Cortex of kidney (tissue), 1 donor: Measurements from ENCODE around the gene DDX27.

Source experiments
- DNase-seq: peaks from one replicate; lab custom pipeline; 2025; lab: John Stamatoyannopoulos, UW

The DDX27 gene

DNA sequence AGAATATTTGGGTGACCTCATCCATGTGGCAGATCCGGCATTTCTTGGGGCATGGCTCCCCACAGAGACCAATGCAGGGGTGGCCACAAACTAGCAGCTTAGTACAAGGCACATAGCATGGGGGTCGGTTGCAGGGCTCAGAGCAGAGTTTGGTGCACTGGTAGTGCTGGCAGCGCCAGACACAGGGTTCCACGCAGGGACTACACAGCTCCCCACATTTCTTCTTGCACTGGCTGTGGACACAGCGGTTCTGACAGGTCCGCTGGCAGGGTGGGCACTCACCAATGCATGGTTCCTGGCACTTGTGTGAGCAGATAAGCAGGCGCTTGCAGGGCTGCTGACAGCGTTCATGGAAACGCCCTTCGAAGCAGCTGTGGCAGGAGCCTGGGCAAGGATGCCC lies 29.1 kb downstream of the DDX27 start:
- no peak for DNase-seq

DNA sequence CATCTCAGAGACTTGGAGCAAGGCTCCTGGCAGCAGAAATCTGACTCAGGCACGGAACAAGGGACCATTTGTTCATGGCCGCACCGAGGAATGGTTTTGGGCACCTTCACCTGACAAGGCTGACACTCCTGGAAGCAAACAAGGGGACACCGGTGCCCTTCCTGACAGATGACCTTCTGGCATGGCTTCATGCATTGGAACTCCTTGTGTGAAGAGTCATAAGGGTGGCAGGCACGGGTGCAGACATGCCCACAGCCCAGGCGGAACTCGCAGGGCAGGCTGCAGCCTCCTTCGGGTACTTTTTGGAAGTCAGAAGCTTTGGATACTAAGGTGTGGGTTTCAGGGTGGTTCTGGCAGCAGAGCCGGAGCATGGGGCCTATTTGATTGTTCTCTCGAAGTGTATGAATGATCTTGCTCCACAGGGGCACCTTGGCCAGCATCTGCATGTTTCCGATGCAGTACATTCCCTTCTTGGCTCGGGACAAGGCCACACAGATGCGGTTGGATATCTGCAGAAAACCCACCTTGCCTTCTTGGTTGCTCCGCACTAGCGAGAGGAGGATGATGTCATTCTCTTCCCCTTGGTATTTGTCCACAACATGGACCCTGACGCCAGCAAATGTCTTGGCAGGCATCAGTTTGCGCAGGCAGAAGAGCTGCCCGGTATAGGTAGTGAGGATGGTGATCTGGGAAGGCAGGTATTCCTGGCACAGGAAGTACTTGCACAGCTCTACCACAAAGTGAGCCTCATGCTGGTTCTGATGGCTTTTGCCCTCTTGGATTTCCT lies 29.9 kb downstream of the DDX27 start:
- no peak for DNase-seq

DNA sequence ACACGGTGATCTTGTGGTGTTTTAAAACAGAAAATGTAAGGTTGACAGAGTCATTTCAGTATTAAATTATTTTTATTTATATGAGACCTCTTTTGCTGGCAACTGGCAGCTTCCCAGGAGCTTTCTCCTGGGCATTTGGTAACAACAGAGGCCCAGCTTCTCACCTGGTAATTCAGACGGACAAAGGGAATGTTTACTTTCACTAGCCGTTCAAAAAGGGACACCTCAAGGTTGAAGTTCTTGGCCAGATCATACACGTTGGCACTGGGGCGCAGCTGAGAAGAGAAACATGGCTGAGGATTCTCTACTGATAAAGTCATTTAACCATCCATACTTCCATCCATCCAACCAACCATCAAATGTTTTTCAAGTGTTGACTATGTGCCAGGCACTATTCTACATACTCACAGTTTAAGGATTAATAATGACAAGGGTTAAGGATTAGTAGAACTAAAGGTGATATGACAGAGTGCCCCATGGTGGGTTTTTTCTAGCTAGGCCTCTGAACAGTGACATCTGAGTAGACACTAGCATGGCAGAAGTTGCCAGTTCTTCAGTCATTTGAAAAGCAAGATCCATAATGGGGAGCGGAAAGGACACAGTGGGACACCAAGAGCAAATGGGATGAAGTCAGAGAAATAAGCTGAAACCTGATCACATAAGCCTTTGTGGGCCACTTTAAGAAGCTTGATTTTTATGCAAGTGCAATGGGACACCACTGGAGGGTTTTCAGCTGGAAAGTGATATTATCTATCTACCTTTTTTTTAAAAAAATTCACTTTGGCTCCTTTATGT lies 33.5 kb downstream of the DDX27 start:
- DNase-seq = no peak

DNA sequence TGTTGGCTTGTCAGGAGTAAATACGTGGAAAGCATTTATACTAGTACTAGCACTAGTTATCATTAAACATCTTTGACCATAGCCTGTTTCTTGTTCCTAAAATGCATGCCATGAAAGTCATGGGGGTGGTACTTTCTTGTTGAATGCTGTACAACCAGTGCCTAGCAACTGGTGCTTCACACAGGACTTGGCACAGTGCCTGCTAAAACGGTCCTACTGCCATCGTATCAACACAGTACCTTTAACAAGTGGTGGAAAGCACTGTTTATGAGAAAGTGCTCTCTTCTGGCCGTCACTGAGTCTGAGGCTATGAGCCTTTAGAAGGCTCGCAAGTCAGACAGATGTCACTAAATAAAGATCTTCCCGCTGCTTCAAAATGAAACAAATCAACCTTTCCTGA lies 37.0 kb downstream of the DDX27 start:
- DNase-seq = no peak

DNA sequence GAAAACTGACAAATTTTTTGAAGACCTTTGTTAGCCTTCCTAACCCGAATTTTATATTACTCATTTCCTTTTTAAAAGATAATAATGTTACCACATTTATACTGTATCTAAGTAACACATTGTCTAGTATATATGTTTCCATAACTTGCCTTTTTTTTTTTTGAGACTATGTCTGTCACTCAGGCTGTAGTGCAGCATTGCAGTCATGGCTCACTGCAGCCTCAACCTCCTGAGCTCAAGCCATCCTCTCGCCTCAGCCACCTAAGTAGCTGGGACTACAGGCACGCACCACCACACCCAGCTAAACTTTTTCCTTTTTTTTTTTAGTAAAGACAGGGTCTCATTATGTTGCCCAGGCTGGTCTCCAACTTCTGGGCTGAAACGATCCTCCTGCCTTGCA lies 40.1 kb downstream of the DDX27 start:
- no peak for DNase-seq

DNA sequence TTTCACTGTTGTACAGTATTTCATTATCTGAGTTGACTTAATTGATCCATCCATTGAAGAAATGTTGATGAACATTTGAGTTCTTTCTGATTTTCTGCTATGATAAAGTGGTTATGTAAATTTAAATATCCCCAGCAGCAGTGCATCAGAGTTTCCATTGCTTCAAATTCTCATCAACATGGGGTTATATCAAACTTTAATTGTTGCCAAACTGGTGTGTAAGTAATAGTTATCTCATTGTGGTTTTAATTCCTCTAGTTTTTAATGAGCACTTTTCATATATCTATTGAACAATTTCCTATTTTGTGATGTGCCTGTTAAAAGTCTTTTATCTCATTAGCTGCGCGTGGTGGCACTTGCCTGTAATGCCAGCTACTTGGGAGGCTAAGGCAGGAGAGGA lies 40.6 kb downstream of the DDX27 start:
- DNase-seq = no peak

DNA sequence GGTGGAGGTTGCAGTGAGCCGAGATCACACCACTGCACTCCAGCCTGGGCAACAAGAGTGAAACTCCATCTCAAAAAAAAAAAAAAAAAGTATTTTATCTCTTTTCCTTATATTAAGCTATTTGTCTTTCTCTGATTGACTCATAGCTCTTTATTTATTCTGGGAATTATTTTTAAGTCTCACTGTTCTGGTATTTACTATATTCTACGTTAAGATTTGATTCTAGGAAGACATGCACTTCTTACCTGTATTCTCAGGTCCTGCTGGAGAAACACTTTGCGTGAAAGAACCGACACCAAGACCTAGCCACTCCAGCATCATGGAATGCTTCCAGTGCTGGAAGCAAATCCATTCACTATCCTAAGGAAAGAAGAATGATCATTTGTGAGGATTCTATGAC lies 41.0 kb downstream of the DDX27 start:
- no peak for DNase-seq

DNA sequence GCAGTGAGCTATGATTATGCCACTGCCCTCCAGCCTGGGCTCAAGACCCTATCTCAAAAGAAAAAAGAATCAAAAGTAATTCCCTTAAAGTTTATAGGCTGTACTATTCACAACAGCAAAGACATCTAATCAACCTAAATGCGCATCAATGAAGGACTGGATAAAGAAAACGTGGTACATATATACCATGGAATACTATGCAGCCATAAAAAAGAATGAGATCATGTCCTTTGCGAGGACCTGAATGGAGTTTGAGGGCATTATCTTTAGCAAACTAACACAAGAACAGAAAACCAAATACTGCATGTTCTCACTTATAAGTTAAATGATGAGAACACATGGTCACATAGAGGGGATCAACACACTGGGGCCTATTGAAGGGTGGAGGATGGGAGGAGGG lies 42.0 kb downstream of the DDX27 start:
- no peak for DNase-seq

DNA sequence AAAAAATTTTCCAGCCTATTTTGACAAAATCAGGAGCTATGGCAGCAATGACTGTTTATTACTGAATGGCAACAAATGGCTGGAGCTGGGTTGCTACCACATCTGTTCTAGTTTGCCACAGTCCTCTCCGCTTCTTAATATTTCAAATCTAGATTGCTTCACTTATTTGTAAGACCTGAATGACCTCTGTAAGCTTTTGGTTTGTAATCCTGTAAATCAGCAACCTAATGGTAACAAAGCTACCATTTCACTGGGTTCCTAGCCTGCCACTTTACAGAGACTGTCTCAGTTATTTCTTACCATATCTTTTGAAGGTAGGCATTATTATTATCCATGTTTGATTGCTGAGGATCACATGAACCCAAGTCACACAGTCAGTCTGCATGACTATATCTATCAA lies 43.2 kb downstream of the DDX27 start:
- DNase-seq = no peak

DNA sequence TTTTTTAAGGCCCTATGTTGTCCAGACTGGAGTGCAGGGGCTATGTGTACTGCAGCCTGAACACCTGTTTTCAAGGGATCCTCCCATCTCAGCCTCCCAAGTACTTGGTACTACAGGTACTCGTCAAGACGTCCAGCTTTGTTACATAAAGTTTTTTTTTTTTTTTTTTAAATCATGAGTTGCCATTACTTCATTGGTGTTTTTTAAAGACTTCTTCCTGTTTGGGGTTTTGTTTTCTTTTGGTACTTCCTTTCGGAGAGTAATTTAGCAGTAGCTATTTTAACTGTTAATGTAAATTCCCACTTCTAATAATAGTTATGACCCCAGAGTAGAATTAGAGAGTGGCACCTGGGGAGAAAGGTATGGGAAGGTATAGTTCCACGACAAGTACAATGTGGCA lies 48.1 kb downstream of the DDX27 start:
- no peak for DNase-seq

DNA sequence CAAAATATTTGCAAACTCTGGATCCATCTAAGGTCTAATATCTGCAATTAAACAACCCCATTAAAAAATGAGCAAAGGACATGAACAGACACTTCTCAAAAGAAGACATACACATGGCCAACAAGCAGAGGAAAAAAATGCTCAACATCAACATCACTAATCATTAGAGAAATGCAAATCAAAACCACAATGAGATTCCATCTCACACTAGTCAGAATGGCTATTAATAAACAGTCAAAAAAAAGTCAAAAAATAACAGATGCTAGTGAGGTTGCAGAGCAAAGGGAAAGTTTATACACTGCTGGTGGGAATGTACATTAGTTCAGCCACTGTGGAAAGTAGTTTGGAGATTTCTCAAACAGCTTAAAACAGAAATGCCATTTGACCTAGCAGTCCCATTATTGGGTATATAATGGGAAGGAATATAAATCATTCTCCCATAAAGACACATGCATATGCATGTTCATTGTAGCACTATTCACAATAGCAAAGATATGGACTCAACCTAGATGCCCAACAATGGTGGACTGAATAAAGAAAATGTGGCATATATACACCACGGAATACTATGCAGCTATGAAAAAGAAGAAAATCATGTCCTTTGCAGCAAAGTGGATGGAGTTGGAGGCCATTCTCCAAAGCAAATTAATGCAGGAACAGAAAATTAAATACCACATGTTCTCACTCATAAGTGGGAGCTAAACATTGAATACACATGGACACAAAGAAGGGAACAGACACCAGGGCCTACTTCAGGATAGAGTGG lies 49.6 kb downstream of the DDX27 start:
- no peak for DNase-seq

DNA sequence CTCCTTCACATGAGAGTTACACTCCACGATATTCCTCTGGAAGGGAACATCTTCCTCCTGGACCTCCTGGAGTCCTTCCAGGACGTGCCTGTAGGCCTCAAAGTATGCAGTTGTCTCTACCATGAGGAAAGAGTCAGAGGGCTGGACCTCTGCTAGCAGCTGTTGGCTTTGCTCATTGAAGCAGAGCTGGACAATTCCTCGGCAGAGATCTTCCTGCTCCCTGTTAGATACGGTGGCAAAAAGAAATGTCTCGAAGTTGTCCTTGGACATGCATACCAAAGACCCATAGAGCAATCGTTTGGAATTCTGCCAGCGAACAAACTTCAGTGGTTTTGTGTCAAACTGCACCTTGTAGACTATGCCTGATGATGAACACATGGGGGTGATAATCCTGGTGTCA lies 51.0 kb downstream of the DDX27 start:
- DNase-seq = no peak

DNA sequence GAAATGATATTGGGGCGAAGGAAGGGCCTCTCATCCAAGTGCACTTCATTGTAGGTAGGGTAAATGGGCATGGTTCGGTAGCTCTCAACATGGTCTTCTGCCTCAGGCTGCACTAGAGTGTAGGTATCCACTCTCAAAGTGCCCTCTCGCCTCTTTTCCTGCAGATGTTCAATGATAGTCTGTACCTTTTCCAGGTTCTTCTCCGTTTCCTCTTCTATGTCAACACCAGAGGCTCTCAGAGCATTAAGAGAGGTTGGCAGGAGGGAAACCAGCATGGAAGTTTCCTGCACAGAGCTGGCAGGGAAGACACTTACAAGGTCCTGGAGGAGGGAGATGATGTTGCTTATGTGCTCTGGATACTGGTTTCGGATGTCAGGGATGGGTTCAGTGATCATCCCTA lies 51.5 kb downstream of the DDX27 start:
- DNase-seq = no peak

DNA sequence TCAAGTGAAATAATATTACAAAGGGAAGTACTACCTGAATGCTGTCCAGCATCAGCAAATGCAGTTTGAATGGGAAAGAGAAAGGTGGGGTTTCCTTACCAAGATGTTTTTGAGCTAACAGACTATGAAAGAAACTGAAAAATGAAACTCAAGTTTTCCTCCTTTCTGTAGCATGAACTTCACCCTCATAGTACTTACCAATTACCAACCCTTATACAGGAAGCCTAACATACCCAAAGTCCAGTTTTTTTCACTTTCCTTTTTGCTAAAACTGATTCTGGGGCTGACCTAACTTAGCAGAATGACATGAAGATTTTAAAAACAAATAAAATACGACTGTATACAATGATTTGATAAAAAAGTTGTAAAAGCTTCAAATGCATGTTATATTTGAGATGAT lies 53.4 kb downstream of the DDX27 start:
- no peak for DNase-seq

DNA sequence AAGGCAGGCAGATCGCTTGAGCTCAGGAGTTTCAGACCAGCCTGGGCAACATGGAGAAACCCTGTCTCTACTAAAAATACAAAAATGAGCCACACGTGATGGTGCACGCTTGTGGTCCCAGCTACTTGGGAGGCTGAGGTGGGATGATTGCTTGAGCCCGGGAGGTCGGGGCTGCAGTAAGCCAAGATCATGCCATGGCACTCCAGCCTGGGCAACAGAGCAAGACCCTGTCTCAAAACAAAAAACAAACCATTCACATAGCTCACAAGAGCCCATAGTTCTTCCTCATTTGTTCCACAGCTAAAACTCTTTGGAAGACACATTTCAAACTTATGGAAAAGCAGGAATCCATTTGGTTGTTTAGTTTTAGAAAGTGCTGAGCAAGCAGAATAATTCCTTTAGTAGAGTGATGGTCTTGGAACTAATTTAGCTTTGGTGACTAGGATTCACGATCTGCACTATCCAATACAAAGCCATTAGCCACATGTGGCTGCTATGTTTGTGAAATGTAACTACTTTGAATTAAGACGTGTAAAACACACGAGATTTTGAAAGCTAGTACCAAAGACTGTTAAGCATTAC lies 54.6 kb downstream of the DDX27 start:
- DNase-seq = no peak

DNA sequence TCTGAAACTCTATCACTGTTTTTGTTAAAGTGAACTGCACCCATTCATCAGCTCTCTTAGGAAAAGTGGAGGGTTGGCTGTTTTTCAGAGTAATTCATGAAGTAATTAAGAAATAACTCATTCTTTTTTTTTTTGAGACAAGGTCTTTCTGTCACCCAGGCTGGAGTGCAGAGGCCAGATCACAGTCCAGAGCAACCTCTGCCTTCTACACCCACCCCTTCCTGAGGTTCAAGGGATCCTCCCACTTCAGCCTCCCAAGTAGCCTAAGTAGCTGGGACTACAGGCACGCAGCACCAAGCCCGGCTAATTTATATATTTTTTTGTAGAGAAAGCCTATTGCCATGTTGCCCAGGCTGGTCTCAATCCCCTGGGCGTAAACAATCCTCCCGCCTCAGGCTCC lies 56.0 kb downstream of the DDX27 start:
- DNase-seq = no peak

DNA sequence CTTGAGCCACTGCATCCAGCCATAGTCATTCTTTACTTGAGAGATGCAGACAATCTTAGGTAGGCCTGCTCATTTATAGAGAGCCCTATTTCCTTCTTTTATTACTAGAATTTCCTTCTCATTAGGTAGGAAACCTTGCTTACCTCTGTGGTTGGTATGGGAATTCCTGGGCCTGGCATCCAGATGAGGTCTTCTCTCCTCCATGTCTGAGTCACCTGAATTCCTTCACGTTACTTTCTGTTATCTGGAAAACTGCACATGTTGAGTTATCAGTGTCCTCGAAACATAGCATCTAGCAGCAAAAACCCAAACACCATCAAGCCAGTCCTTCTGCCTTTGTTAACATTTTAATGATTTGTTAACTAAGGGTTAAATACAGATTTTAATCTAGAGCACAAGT lies 56.4 kb downstream of the DDX27 start:
- DNase-seq = no peak

DNA sequence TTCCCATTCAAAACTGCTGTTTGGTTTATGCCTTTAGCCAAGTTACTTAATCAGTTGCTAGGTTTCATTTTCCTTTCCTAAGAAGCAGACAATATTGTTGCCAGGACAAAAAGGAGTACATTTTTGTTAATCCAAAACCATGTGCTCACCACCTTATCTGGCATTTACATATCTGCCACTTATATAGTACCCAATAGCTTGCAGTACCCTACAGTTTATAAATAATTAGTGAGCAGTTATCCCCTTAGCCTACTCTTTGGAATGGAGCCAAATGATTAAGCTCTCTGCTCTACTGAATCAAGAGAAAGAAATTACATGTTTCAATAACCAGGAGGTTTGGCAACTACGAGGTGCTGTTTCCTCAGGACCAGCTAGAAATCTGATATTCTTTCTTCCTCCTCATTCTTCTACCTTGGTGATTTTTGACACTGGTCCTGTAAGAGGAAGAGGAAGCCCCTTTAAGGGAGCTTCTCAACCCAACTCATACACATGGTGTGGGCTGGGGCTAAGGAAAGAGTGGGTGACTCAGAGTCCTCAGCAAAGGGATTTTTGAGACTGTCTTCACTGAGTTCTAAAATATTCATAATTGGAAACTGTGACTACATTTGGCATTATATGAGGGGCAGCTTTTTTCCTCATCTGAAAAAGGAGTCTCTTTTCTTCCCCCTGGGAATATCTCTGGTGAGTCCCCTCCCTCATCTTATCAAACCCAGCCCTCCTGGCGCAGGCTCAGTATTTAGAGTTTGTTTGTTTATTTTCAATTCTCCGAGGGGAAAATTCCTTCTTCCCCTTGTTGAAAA lies 57.1 kb downstream of the DDX27 start:
- no peak for DNase-seq

DNA sequence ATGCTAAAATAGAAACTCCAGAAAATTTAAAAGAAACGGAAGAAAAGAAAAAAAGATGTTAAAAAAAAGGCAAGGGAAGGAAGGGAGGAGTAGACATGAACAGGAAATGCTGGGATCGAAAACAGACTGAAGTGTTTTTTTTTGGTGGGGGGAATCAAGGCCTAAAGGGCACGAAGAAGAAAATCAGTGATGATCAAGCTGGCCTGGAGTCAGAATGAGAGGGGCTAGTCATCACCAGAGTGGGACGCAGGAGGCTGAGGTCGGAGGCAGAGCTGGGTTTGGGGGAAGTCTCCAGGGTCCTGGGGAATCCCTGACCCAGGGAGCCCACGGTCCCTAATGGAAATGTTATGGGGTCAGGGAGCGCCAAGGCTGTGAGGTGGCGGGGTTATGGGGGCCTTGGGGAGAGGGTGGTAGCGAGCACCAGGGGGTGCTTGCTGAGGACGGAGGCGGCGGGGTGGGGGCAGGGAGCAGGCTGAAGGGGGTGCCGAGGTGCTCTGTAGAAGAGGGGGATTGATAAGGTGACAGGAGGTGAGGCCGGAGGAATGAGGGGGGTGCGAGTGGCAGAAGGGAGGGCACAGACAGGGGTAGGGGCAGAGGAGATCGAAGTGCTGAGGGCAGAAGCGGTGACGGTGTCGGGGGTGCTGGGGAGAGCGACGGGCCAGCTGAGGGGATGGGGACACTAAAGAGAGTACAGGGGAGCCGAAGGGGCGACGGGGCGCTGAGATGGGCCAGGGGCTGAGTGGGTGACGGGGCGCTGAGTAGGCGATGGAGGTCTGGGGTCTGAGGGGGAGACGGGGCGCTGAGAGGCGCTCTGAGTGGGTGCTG lies 58.0 kb downstream of the DDX27 start:
- no peak for DNase-seq

DNA sequence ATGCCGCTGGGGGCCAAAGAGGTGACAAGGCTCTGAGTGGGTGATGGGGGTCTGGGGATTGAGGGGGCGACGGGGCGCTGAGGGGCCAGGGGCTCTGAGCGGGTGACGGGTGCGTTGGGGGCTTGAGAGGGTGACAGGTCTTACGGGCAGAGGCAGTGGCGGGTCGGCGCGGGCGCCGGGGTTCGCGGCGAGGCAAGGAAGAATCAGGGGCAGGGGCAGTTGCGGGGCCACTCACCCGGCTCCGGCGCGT lies 58.5 kb downstream of the DDX27 start:
- no peak for DNase-seq
